Measurements from ENCODE around the gene PLEKHO2.
A peak's percentile ranks its signal among the peaks of the same experiment; 100 is the strongest.

The PLEKHO2 gene

GRCh38 chr15:64855205-64855975, 13.7 kb downstream of the PLEKHO2 start:
- DNase-seq (ENCODE audit: low spot score), result peak; percentile 60

DNA sequence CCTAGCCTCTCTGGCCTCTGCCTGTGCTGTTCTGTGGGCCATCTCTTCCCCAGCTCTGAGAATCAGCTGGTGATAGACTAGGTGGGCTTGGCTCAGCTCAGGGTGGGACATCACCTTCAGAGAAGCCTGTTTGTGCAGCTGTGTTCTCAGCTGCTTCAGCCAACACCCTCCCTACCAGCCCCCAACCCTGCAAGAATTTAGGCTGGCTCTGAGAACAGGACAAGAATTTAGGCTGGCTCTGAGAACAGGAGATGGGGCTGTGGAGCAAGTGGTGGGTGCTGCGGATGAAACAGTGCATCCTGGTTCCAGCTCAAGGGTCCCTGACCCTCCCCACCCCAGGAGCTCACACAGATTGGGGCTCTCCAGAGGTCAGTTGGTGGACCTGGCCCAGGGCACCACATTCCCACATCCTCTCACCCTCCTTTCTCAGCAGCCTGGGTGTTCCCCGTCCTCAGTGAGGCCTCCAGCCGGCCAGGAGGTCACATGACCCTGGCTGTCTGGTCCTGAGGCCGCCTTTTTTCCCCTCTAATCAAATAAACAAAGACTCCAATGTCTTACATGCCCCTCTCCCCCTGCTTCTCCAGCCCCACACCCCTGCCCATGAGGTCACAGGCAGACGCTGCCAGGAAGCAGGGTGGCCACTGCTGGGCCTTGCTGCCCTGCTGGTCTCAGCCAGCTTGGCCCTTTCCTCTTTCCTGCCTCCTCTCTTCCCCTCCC, 14.9 kb downstream of the PLEKHO2 start:
- peak; percentile 35 for DNase-seq (ENCODE audit: low spot score)

- peak; percentile 71 for DNase-seq (ENCODE audit: low spot score)
Observed at GRCh38 chr15:64857421-64857820, 15.7 kb downstream of the PLEKHO2 start.

DNA sequence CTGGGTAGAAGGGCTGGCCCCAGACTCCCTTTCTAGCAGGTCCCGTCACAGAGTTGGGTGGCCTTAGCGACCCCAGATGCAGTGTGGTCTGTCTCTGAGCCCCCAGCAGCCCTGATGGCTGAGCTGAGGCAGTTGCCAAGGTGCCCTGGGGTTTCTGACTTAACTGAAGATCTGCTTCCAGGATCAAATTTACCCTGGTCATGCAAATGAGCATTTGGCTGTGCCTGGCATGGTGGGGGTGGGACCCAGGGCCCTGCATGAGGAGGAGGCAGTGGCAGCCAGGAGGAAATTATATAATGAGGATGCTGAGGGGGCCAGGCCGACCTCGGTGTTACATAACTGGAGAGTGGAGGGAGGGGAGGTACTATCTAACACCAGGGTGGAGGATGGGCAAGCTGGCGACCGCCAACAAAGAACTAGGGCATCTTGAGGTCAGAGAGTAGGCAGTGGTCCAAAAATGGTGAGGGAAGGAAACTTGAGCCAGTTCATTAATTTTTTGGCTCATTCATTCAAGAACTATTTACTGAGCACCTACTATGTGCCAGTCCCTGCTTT, 16.4 kb downstream of the PLEKHO2 start:
- no peak for DNase-seq (ENCODE audit: low spot score)

- DNase-seq (ENCODE audit: low spot score), result no peak
Observed at GRCh38 chr15:64859226-64859625, 17.5 kb downstream of the PLEKHO2 start.

- DNase-seq (ENCODE audit: low spot score), result no peak
Observed at GRCh38 chr15:64861331-64861730, 19.6 kb downstream of the PLEKHO2 start.

GRCh38 chr15:64861960-64862359, 20.2 kb downstream of the PLEKHO2 start:
- no peak for DNase-seq (ENCODE audit: low spot score)

DNA sequence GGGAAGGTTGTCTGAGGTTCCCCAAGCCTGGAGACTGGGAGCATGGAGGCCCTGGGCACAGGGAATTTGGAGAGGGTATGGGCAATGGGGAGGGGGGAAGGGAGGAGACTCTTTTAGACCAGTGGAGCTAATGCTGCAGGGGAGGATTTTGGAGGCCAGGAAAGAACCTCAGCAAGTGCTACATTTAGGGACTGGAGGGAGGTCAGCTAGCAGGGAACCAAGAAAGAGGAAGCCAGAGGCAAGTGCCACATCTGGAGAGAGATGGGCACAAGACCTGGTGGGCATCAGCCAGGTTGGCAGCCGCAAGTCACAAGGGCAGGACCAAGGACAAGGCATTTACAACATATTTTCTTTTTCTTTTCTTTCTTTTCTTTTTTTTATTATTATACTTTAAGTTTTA, 20.7 kb downstream of the PLEKHO2 start:
- DNase-seq (ENCODE audit: low spot score), result no peak

- no peak for DNase-seq (ENCODE audit: low spot score)
Observed at GRCh38 chr15:64864068-64864467, 22.4 kb downstream of the PLEKHO2 start.

DNA sequence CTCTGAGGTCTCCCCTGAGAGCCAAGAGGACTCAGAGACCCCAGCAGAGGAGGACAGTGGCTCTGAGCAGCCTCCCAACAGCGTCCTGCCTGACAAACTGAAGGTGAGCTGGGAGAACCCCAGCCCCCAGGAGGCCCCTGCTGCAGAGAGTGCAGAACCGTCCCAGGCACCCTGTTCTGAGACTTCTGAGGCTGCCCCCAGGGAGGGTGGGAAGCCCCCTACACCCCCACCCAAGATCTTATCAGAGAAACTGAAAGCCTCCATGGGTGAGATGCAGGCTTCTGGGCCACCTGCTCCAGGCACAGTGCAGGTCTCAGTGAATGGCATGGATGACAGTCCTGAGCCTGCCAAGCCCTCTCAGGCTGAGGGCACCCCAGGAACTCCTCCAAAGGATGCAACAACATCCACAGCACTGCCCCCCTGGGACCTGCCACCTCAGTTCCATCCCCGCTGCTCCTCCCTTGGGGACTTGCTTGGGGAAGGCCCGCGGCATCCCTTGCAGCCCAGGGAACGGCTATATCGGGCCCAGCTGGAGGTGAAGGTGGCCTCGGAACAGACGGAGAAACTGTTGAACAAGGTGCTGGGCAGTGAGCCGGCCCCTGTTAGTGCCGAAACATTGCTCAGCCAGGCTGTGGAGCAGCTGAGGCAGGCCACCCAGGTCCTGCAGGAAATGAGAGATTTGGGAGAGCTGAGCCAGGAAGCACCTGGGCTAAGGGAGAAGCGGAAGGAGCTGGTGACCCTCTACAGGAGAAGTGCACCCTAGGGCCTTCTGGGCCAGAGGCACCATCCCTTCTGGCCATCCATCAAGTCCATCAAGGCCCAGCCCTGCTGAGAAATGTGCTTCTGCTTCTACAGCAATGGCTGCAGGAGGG, 23.6 kb downstream of the PLEKHO2 start:
- DNase-seq (ENCODE audit: low spot score), result no peak

DNA sequence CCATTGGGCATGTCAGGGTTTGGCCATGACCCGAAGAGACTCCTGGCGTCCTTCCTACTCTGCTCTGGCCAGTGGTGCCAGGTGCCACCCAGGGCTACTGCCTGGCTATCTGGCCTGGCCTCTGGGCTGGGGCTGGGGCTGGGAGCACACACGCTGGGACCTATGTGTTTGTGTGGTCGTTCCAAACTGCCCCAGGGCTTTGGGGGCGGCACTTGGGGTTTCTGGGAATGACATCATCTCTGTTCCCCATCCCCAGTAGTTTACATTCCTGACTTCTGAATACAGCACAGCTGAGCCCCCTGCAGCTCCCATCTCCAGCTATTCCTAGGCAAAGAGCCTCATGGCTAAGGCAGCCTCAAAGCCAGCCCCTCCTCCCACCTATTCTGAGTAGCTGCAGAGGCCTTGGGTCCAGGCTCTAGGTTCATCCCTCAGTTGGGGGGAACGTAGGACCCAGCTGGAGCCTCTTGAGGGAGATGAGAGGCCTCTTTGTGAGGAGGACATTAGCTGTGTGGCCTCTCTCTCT, 24.3 kb downstream of the PLEKHO2 start:
- DNase-seq (ENCODE audit: low spot score), result peak; percentile 81

- DNase-seq (ENCODE audit: low spot score), result no peak
Observed at GRCh38 chr15:64869501-64869900, 27.8 kb downstream of the PLEKHO2 start.

DNA sequence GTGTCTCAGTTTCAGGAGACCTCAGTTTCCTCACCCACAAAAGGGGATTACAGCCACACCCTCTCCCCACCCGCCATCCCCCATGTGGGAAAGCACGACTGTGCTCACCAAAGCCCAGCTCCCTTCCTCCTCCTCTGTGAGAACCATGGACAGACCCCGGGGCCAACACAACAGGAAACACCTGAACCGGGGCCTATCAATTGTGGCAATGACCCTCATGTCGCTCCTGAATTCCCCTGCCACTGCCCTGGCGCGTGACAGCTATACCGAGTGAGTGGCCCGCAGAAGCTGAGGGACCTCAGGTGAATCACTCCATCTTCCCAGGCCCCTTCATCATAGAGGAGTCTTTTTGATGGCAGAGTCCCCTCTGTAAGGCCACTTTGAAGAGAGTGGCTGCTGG, 28.6 kb downstream of the PLEKHO2 start:
- no peak for DNase-seq (ENCODE audit: low spot score)

- no peak for DNase-seq (ENCODE audit: low spot score)
Observed at GRCh38 chr15:64875641-64876223, 34.0 kb downstream of the PLEKHO2 start.

- peak; percentile 45 for DNase-seq (ENCODE audit: low spot score)
Observed at GRCh38 chr15:64877435-64877834, 35.7 kb downstream of the PLEKHO2 start.

DNA sequence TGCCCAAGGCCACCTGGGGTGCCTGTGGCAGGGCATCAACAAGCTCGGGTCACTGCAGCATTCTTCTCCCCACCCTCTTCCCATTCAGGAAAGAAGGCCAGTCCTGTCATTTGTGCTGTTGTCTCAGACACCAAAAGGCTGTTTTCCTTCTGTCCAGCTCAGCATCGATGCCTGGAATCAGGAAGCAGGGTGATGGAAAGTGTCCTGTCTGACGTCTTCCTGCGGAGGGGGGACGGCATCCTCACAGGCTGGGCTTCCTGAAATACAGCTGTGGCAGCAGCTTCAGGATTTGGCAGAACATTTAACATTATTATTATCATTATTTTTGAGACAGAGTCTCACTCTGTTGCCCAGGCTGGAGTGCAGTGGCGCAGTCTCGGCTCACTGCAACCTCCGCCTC, 37.0 kb downstream of the PLEKHO2 start:
- DNase-seq (ENCODE audit: low spot score), result no peak

- DNase-seq (ENCODE audit: low spot score), result peak; percentile 24
Observed at GRCh38 chr15:64883100-64883581, 41.4 kb downstream of the PLEKHO2 start.

- peak; percentile 92 for DNase-seq (ENCODE audit: low spot score)
Observed at GRCh38 chr15:64883997-64884511, 42.3 kb downstream of the PLEKHO2 start.

GRCh38 chr15:64884679-64885078, 43.0 kb downstream of the PLEKHO2 start:
- DNase-seq (ENCODE audit: low spot score), result no peak

GRCh38 chr15:64888336-64888735, 46.6 kb downstream of the PLEKHO2 start:
- no peak for DNase-seq (ENCODE audit: low spot score)

DNA sequence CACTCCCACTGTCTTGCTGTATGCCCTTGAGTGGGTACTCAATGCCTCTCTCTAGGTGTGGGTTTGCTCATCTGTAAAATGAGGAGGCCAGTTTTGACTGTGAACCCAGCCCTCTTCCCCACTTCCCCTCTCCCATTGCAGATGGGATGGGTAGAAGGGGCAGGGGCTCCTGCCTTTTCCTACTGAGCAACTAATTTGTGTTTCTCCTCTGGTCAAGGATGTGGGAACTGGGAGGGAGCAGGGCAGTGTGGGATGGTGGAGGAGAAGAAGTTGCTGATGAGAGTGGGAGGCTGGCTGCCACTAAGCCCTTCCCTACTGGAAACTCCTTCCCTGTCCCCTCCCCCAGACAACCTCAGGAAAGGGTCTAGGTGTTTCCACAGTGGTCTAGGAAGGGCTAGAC, 49.8 kb downstream of the PLEKHO2 start:
- DNase-seq (ENCODE audit: low spot score), result no peak

All from AG08395 (cell line).